IPS-20b (cell line): Measurements from ENCODE around the gene FAM222A.

ENCODE experiments used
- H3K27ac ChIP-seq: one replicate; pipeline ENCODE4 v1.5.1; 2013; ENCODE audit warnings: low read length
- H3K27me3 ChIP-seq: 2 replicates; pipeline ENCODE4 v1.6.1; 2013; ENCODE audit warnings: mild to moderate bottlenecking, low read length, inconsistent platforms; ENCODE audit not compliant: insufficient read depth
- H3K36me3 ChIP-seq: 2 replicates; pipeline ENCODE4 v1.6.1; 2013; ENCODE audit warnings: low read depth, mild to moderate bottlenecking, inconsistent platforms, low read length, moderate library complexity; ENCODE audit not compliant: insufficient read depth
- H3K4me1 ChIP-seq: 2 replicates; pipeline ENCODE4 v1.6.1; 2013; ENCODE audit warnings: mild to moderate bottlenecking, control low read depth, inconsistent platforms, low read length, moderate library complexity; ENCODE audit not compliant: insufficient read depth
- H3K4me3 ChIP-seq: 2 replicates; pipeline ENCODE4 v1.5.1; 2013; ENCODE audit warnings: mild to moderate bottlenecking, low read length, inconsistent platforms
- H3K9ac ChIP-seq: 2 replicates; pipeline ENCODE4 v1.6.1; 2013; ENCODE audit warnings: low read depth, mild to moderate bottlenecking, inconsistent platforms, low read length, moderate library complexity
- H3K9me3 ChIP-seq: 2 replicates; pipeline ENCODE4 v1.6.1; 2013; ENCODE audit warnings: mild to moderate bottlenecking, low read depth, low read length, inconsistent platforms; ENCODE audit not compliant: insufficient read depth

FAM222A gene

GRCh38 chr12:109779382-109779781 lies 65.8 kb downstream of the FAM222A start:
- Histone ChIP-seq H3K4me3 (no peak overlapping the region), H3K9ac (no peak overlapping the region), H3K27ac (no peak overlapping the region), H3K36me3 (no peaks in the 10 kb centered on the region), H3K9me3 (no peaks in the 10 kb centered on the region), H3K27me3 (no peaks in the 10 kb centered on the region), H3K4me1 (0 out of 2 replicates have a peak, but pooled peaks cover 2% of the 10 kb centered on the region)

- H3K9ac ChIP-seq: no peak overlapping the region
- H3K9me3 ChIP-seq: no peaks in the 10 kb centered on the region
- H3K36me3 ChIP-seq: no peaks in the 10 kb centered on the region
- H3K4me1 ChIP-seq: 0 out of 2 replicates have a peak, but pooled peaks cover 2% of the 10 kb centered on the region
- H3K27ac ChIP-seq: no peak overlapping the region
- H3K4me3 ChIP-seq: no peak overlapping the region
- H3K27me3 ChIP-seq: no peaks in the 10 kb centered on the region
Measured at GRCh38 chr12:109781668-109782325, 68.2 kb downstream of the FAM222A start.

- no peak overlapping the region for H3K27ac ChIP-seq
- no peaks in the 10 kb centered on the region for H3K36me3 ChIP-seq
- no peak overlapping the region for H3K9ac ChIP-seq
- 0 out of 2 replicates have a peak, but pooled peaks cover 2% of the 10 kb centered on the region for H3K4me1 ChIP-seq
- no peak overlapping the region for H3K4me3 ChIP-seq
- no peaks in the 10 kb centered on the region for H3K9me3 ChIP-seq
- no peaks in the 10 kb centered on the region for H3K27me3 ChIP-seq
Measured at GRCh38 chr12:109782326-109782703, 68.7 kb downstream of the FAM222A start.

GRCh38 chr12:109783135-109783964 lies 69.7 kb downstream of the FAM222A start:
- Histone ChIP-seq H3K27me3 (no peaks in the 10 kb centered on the region), H3K9me3 (no peaks in the 10 kb centered on the region), H3K4me3 (no peak overlapping the region), H3K9ac (no peak overlapping the region), H3K4me1 (no peaks in the 10 kb centered on the region), H3K27ac (no peak overlapping the region), H3K36me3 (no peaks in the 10 kb centered on the region; the same call in 1 of the 2 replicates)

GRCh38 chr12:109783965-109784244 lies 70.3 kb downstream of the FAM222A start:
- Histone ChIP-seq H3K27me3 (no peaks in the 10 kb centered on the region), H3K9ac (no peak overlapping the region), H3K36me3 (no peaks in the 10 kb centered on the region; the same call in 1 of the 2 replicates), H3K27ac (no peak overlapping the region), H3K9me3 (no peaks in the 10 kb centered on the region), H3K4me1 (no peaks in the 10 kb centered on the region), H3K4me3 (no peak overlapping the region)

- Histone ChIP-seq H3K36me3 (no peaks in the 10 kb centered on the region; the same call in 1 of the 2 replicates), H3K27me3 (no peaks in the 10 kb centered on the region), H3K9ac (no peak overlapping the region), H3K27ac (no peak overlapping the region), H3K4me1 (no peaks in the 10 kb centered on the region), H3K9me3 (no peaks in the 10 kb centered on the region), H3K4me3 (no peak overlapping the region)
Measured at GRCh38 chr12:109785854-109786253, 72.2 kb downstream of the FAM222A start.

- no peaks in the 10 kb centered on the region for H3K27me3 ChIP-seq
- H3K36me3 ChIP-seq: no peaks in the 10 kb centered on the region; the same call in 1 of the 2 replicates
- H3K4me3 ChIP-seq: no peak overlapping the region
- H3K9me3 ChIP-seq: no peaks in the 10 kb centered on the region
- H3K27ac ChIP-seq: no peak overlapping the region
- no peaks in the 10 kb centered on the region for H3K4me1 ChIP-seq
- no peak overlapping the region for H3K9ac ChIP-seq
Measured at GRCh38 chr12:109786799-109787198, 73.2 kb downstream of the FAM222A start.

GRCh38 chr12:109789526-109790048 lies 76.0 kb downstream of the FAM222A start:
- Histone ChIP-seq H3K9me3 (no peaks in the 10 kb centered on the region), H3K4me3 (no peak overlapping the region), H3K4me1 (no peaks in the 10 kb centered on the region), H3K27ac (no peak overlapping the region), H3K27me3 (no peaks in the 10 kb centered on the region), H3K36me3 (no peaks in the 10 kb centered on the region; the same call in 1 of the 2 replicates), H3K9ac (no peak overlapping the region)

- Histone ChIP-seq H3K9ac (no peak overlapping the region), H3K4me1 (no peaks in the 10 kb centered on the region), H3K4me3 (no peak overlapping the region), H3K9me3 (no peaks in the 10 kb centered on the region), H3K27ac (no peak overlapping the region), H3K27me3 (no peaks in the 10 kb centered on the region), H3K36me3 (no peaks in the 10 kb centered on the region; the same call in 1 of the 2 replicates)
Measured at GRCh38 chr12:109792992-109793391, 79.4 kb downstream of the FAM222A start.

- no peaks in the 10 kb centered on the region for H3K27me3 ChIP-seq
- no peak overlapping the region for H3K4me3 ChIP-seq
- no peak overlapping the region for H3K9ac ChIP-seq
- no peaks in the 10 kb centered on the region for H3K9me3 ChIP-seq
- H3K4me1 ChIP-seq: no peaks in the 10 kb centered on the region
- no peak overlapping the region for H3K27ac ChIP-seq
- no peaks in the 10 kb centered on the region; the same call in 1 of the 2 replicates for H3K36me3 ChIP-seq
Measured at GRCh38 chr12:109793411-109793810, 79.8 kb downstream of the FAM222A start.

- Histone ChIP-seq H3K9me3 (no peaks in the 10 kb centered on the region), H3K27ac (no peak overlapping the region), H3K27me3 (no peaks in the 10 kb centered on the region), H3K4me1 (no peaks in the 10 kb centered on the region), H3K36me3 (no peaks in the 10 kb centered on the region; the same call in 1 of the 2 replicates), H3K4me3 (no peak overlapping the region), H3K9ac (no peak overlapping the region)
Measured at GRCh38 chr12:109793826-109794501, 80.3 kb downstream of the FAM222A start.
